Measurements from ENCODE around the gene CEACAM20.

- no peak for TF ChIP-seq POLR2AphosphoS5 (IDR thresholded peaks at IDR 0.05)
- peak in 1 of 5 experiments; percentile 23 for TF ChIP-seq CTCF (IDR thresholded peaks at IDR 0.05)
- no peak for TF ChIP-seq POLR2A (IDR thresholded peaks at IDR 0.05)
Observed at GRCh38 chr19:44512326-44513298, 16.9 kb downstream of the CEACAM20 start.
